Stimulated activated CD4-positive, alpha-beta T cell treated with anti-CD3 and anti-CD28 coated beads, Interleukin-2, amount 100 ng/mL, for 48 hours (primary cell): ENCODE results near the gene FDX1.

Source experiments
- DNase-seq, 2 donors: peaks; one replicate each; pipeline ENCODE4 v3.0.0-alpha.2; 2020

The FDX1 gene

DNA sequence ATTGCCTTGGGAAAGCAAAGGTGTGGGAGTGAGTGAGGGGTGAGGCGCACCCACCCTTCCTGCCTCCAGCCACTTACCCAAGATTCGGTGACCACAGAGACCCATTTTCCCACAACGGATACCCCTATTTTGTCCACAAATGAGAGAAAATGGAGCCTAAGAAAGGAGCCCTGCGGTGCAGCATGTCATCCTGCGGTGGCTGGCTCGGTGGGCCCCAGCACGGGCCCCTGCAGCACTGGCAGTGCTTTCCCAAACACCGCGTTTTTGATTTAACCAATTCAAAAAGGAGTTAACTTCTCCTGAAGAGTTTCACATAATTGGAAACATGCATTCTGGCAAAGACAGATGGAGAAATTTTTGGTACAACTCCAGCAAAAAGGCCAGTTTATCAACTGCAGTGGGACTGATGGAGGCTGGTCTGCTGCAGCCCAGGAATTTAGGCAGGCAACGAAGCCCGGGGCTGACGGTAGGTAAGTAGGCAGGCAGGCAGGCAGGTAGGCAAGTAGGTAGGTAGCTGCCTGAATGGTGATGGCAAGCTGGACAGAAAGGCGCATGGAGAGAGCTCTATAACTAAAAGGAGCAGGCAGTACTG lies 84.2 kb downstream of the FDX1 start:
- no peak for DNase-seq
